ENCODE results near the gene FBXW10.
"Not testable (repeated sequence)": the region's sequence is repeated elsewhere in the genome, so short reads cannot be mapped to it uniquely, and the experiment has no call there.

The FBXW10 gene

DNA sequence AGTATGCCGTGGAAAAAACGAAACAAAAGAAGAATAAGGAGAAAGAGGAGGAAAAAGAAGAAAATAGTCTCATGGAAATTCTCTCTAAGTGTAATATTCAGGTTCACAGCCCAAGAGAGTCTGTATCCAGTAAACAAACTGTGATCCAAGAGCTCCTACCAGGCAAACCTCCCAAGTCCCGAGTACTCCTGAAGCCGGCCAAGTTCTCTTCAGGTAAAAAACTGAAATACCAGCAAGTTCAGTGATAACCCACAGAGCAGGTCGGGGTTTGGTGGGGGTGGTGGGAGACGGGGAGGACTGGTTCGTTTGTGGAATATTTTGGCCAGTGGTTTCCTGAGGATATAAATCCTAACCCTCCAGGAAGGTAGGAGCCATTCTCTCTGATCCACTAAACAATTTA is 28.6 kb downstream of the FBXW10 start:
- H3K9me3 ChIP-seq (ENCODE audit: low read depth, low read length), result no peaks in the 10 kb centered on the region
- H3K27ac ChIP-seq, result no peak overlapping the region
- no peak overlapping the region for H3K9ac ChIP-seq (ENCODE audit: insufficient read length)
- H3K36me3 ChIP-seq (ENCODE audit: insufficient read depth, low read length), result no peaks in the 10 kb centered on the region
- no peak overlapping the region for H3K4me3 ChIP-seq
- DNase-seq (ENCODE audit: low read depth, low spot score), result no peak
- TF ChIP-seq FOXP2 (optimal IDR thresholded peaks at IDR 0.05; ENCODE audit: control extremely low read depth, extremely low read length, insufficient read depth) (no peak), EZH2 (IDR thresholded peaks at IDR 0.05) (no peak), POLR2AphosphoS5 (IDR thresholded peaks at IDR 0.05; ENCODE audit: borderline replicate concordance, low read depth, low read length) (no peak)

GRCh38 chr17:18780991-18781718 is 37.3 kb downstream of the FBXW10 start, which contains the start of gene TVP23B:
TSS of gene TVP23B (plus strand) at chr17:18781183. CDS start at chr17:18781294, 111 bp downstream.
- H3K9me3 ChIP-seq (ENCODE audit: low read depth, low read length); H3K27ac ChIP-seq; H3K36me3 ChIP-seq (ENCODE audit: insufficient read depth, low read length): not testable (repeated sequence)
- Histone ChIP-seq H3K9ac (ENCODE audit: insufficient read length) (peak within 1 kb of the TSS; percentile 71), H3K4me3 (peak within 1 kb of the TSS; percentile 76)
- TF ChIP-seq POLR2AphosphoS5 (IDR thresholded peaks at IDR 0.05; ENCODE audit: borderline replicate concordance, low read depth, low read length), result peak; percentile 53; the same call in 1 of the 2 replicates
- peak; percentile 10 for DNase-seq (ENCODE audit: low read depth, low spot score)

DNA sequence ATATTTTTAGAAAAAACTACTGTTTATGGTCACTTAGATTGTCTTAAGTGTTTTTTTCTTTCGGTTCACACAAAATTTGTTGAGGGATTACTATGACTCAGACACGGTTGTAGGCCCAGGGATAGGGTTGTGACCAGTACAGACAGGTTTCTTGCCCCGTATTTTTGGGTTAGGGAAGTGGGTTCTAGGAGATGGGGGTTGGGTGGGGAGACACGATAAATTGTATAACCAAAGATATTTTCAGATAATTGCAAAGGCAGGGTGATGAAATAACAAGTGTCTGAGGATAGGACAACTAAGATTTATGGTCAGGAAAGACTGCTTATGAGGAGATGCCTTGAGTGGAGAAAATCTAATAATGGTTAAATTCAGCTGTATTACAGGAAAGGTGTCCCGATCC is 38.0 kb downstream of the FBXW10 start:
- Histone ChIP-seq H3K9ac (ENCODE audit: insufficient read length) (peak overlapping the region; percentile 71), H3K4me3 (peak overlapping the region; percentile 76)
- H3K9me3 ChIP-seq (ENCODE audit: low read depth, low read length); DNase-seq (ENCODE audit: low read depth, low spot score); H3K36me3 ChIP-seq (ENCODE audit: insufficient read depth, low read length); H3K27ac ChIP-seq: not testable (repeated sequence)

DNA sequence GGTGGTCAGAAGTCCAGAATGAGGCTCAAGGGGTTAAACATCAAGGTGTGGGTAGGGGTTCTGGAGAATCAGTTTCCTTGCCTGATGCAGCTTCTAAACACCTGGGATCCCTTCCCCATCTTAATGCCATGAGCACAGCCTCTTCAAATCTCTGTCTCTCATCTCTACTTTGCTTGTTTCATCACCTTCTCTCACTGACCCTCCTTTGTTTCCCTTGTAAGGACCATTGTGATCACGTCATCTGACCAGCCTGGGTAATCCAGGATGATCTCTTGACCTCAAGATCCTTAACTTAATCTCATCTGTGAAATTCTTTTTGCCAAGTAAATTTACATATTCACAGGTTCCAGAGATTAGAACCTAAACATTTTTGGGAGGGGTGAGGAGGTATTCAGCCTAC is 42.1 kb downstream of the FBXW10 start:
- H3K9me3 ChIP-seq (ENCODE audit: low read depth, low read length); H3K27ac ChIP-seq; H3K36me3 ChIP-seq (ENCODE audit: insufficient read depth, low read length); H3K9ac ChIP-seq (ENCODE audit: insufficient read length); DNase-seq (ENCODE audit: low read depth, low spot score); H3K4me3 ChIP-seq: not testable (repeated sequence)

DNA sequence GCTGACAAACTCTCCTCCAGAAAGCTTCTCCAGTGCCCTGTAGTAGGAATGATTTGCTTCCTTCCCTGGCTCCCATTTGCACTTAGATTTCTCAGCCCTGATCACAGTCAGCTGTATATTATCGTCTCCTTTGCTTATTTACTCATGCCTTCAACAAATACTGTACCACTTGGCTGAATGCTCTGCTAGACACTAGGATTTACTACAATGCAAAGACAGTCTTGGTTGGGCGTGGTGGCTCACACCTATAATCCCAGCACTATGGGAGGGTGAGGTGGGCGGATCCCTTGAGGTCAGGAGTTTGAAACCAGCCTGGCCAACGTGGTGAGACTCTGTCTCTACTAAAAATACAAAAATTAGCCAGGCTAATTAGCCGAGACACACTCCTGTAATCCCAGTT is 43.0 kb downstream of the FBXW10 start:
- H3K4me3 ChIP-seq; DNase-seq (ENCODE audit: low read depth, low spot score); H3K27ac ChIP-seq; H3K36me3 ChIP-seq (ENCODE audit: insufficient read depth, low read length); H3K9me3 ChIP-seq (ENCODE audit: low read depth, low read length); H3K9ac ChIP-seq (ENCODE audit: insufficient read length): not testable (repeated sequence)

DNA sequence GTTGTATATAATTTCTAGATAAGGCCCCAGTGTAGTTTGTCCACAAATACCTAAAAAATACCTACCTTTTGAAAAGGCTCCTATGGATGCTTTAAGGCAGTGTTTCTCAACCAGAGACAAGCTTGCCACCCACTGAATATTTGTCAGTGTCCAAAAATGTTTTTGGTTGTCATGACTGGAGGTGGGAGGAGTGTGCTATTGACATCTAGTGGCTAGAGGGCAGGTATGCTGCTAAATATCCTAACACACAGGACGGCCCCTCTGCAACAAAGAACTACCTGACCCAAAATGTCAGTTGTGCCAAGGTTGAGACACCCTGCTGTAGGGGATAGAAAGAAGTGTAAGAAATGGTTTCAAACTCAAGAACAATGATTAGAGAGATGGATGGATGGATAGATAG is 47.5 kb downstream of the FBXW10 start:
- not testable (repeated sequence) for H3K9ac ChIP-seq (ENCODE audit: insufficient read length); DNase-seq (ENCODE audit: low read depth, low spot score); H3K27ac ChIP-seq; H3K9me3 ChIP-seq (ENCODE audit: low read depth, low read length); H3K4me3 ChIP-seq; H3K36me3 ChIP-seq (ENCODE audit: insufficient read depth, low read length)

GRCh38 chr17:18794841-18795240 is 51.0 kb downstream of the FBXW10 start:
- not testable (repeated sequence) for H3K9ac ChIP-seq (ENCODE audit: insufficient read length); H3K27ac ChIP-seq; H3K36me3 ChIP-seq (ENCODE audit: insufficient read depth, low read length); H3K4me3 ChIP-seq; DNase-seq (ENCODE audit: low read depth, low spot score); H3K9me3 ChIP-seq (ENCODE audit: low read depth, low read length)

DNA sequence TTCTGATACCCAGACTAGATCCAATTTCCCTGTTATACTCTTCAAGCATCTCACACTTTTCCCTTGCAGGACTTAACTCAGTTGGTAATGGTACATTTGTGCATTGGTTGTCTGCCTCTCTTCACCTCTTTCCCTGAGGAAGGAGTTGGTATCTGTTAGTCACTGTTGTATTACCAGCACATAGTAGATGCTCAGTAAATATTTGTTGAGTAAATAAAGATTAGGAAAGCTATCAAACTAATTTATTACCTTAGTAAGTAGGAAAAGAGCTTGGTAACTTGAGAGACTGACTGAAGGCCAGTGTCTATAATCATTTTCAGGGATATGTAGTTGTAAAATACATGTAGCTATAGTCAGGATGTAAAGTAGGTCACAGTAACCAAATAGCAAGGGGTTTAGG is 53.0 kb downstream of the FBXW10 start:
- H3K27ac ChIP-seq; H3K4me3 ChIP-seq; DNase-seq (ENCODE audit: low read depth, low spot score); H3K36me3 ChIP-seq (ENCODE audit: insufficient read depth, low read length); H3K9ac ChIP-seq (ENCODE audit: insufficient read length); H3K9me3 ChIP-seq (ENCODE audit: low read depth, low read length): not testable (repeated sequence)

- not testable (repeated sequence) for H3K4me3 ChIP-seq; H3K9ac ChIP-seq (ENCODE audit: insufficient read length); H3K36me3 ChIP-seq (ENCODE audit: insufficient read depth, low read length); H3K27ac ChIP-seq; DNase-seq (ENCODE audit: low read depth, low spot score); H3K9me3 ChIP-seq (ENCODE audit: low read depth, low read length)
These were observed 59.8 kb downstream of the FBXW10 start for GRCh38 chr17:18803458-18804245.

GRCh38 chr17:18815924-18816323 is 72.1 kb downstream of the FBXW10 start:
- not testable (repeated sequence) for DNase-seq (ENCODE audit: low read depth, low spot score)

GRCh38 chr17:18816489-18817371 is 72.9 kb downstream of the FBXW10 start:
- not testable (repeated sequence) for H3K27ac ChIP-seq; H3K9me3 ChIP-seq (ENCODE audit: low read depth, low read length); DNase-seq (ENCODE audit: low read depth, low spot score); H3K4me3 ChIP-seq; H3K9ac ChIP-seq (ENCODE audit: insufficient read length); H3K36me3 ChIP-seq (ENCODE audit: insufficient read depth, low read length)

More at GRCh38 chr17:18815924-18816323, 72.1 kb downstream of the FBXW10 start:
- H3K27ac ChIP-seq; H3K36me3 ChIP-seq (ENCODE audit: insufficient read depth, low read length); H3K9ac ChIP-seq (ENCODE audit: insufficient read length); H3K9me3 ChIP-seq (ENCODE audit: low read depth, low read length); H3K4me3 ChIP-seq: not testable (repeated sequence)

- DNase-seq (ENCODE audit: low read depth, low spot score); H3K9ac ChIP-seq (ENCODE audit: insufficient read length); H3K36me3 ChIP-seq (ENCODE audit: insufficient read depth, low read length); H3K9me3 ChIP-seq (ENCODE audit: low read depth, low read length); H3K4me3 ChIP-seq; H3K27ac ChIP-seq: not testable (repeated sequence)
These were observed 77.6 kb downstream of the FBXW10 start for GRCh38 chr17:18821430-18821829.

DNA sequence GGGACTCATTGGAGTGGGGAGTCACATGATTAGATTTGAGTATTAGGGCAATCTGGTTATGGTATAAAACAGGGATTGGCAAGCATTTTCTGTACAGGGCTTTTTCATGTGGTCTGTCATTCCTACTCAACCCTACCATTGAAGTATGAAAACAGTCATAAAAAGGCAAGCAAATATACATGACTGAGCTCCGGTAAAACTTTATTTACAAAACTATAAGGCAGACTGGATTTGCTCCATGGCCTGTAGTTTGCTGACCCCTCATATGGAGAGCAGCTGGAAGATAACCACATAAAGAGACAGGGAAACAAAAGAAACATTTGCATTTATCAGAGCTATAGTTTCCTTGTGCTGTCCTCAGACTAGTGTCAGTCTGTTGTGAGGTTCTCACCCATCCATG is 83.8 kb downstream of the FBXW10 start:
- H3K9ac ChIP-seq (ENCODE audit: insufficient read length); H3K36me3 ChIP-seq (ENCODE audit: insufficient read depth, low read length); H3K4me3 ChIP-seq; H3K9me3 ChIP-seq (ENCODE audit: low read depth, low read length); DNase-seq (ENCODE audit: low read depth, low spot score); H3K27ac ChIP-seq: not testable (repeated sequence)

Data from SK-N-MC (cell line).